Urinary bladder (tissue), 4 donors: ENCODE data around the gene SENP8. TPM values are rescaled to one million over a fixed set of nuclear protein-coding genes. Genes with fewer than 3 reads are reported as not detected.
"Not testable (repeated sequence)": the region's sequence is repeated elsewhere in the genome, so short reads cannot be mapped to it uniquely, and the experiment has no call there.

Experiments
- DNase-seq: peaks from one replicate; pipeline ENCODE4 v3.0.0-alpha.2; 2015; ENCODE audit errors: extremely low spot score
- H3K27ac ChIP-seq: one replicate; pipeline ENCODE4 v1.5.1; 2013; ENCODE audit warnings: low read depth, mild to moderate bottlenecking, moderate library complexity
- H3K36me3 ChIP-seq: one replicate; pipeline ENCODE4 v1.6.1; 2013; ENCODE audit warnings: mild to moderate bottlenecking, moderate library complexity; ENCODE audit not compliant: insufficient read depth
- H3K4me1 ChIP-seq: one replicate; pipeline ENCODE4 v1.6.1; 2013; ENCODE audit warnings: mild to moderate bottlenecking, moderate library complexity; ENCODE audit not compliant: insufficient read depth
- H3K4me3 ChIP-seq: one replicate; pipeline ENCODE4 v1.5.1; 2013; ENCODE audit warnings: low read depth, low read length
- WGBS: extraction: QIAGEN DNeasy Blood & Tissue Kit; methylation state at CpG from one replicate; pipeline ENCODE4 v1.1.7; 2013; 5-methylcytosine and 5-hydroxymethylcytosine counted together
- polyA plus RNA-seq: library from polyadenylated mRNA; stranded (reverse); fragments of 200-250 nt; gene quantifications from one replicate; pipeline ENCODE4 v1.2.3, GENCODE V29; 2013
- total RNA-seq: library from RNA; depleted of rRNA; stranded (reverse); fragments of >200 nt; gene quantifications from one replicate; pipeline ENCODE4 v1.2.3, GENCODE V29; 2014
- donor health status: healthy with polysubstance abuse.
- donor health status: healthy.

Gene SENP8
- total and polyA plus RNA-seq, 2 donors = 1.8 to 2.6 TPM

GRCh38 chr15:72169236-72169920 is 51.2 kb downstream of the SENP8 start:
- 80% methylated on average over 10 of the region's 10 CpGs for WGBS

GRCh38 chr15:72169921-72170611 is 51.9 kb downstream of the SENP8 start:
- DNase-seq = no peak
- 91% methylated on average over 16 of the region's 16 CpGs for WGBS
- no peak overlapping the region for H3K4me3 ChIP-seq
- H3K27ac ChIP-seq = no peak overlapping the region
- H3K4me1 ChIP-seq = no peaks in the 10 kb centered on the region
- no peaks in the 10 kb centered on the region for H3K36me3 ChIP-seq

More at GRCh38 chr15:72169236-72169920, 51.2 kb downstream of the SENP8 start:
- no peak overlapping the region for H3K4me3 ChIP-seq
- H3K36me3 ChIP-seq = no peaks in the 10 kb centered on the region
- H3K4me1 ChIP-seq = no peaks in the 10 kb centered on the region
- no peak for DNase-seq
- H3K27ac ChIP-seq = no peak overlapping the region

GRCh38 chr15:72170691-72171090 is 52.5 kb downstream of the SENP8 start:
- H3K36me3 ChIP-seq = no peaks in the 10 kb centered on the region
- WGBS = 93% methylated on average over 7 of the region's 7 CpGs
- no peak overlapping the region for H3K4me3 ChIP-seq
- H3K27ac ChIP-seq = no peak overlapping the region
- DNase-seq = no peak
- no peaks in the 10 kb centered on the region for H3K4me1 ChIP-seq

GRCh38 chr15:72171978-72172377 is 53.8 kb downstream of the SENP8 start:
- H3K27ac ChIP-seq, H3K4me1 ChIP-seq, DNase-seq, H3K4me3 ChIP-seq, H3K36me3 ChIP-seq: not testable (repeated sequence)
- 85% methylated on average over 10 of the region's 10 CpGs for WGBS

GRCh38 chr15:72172796-72173195 is 54.6 kb downstream of the SENP8 start:
- Histone ChIP-seq H3K36me3 (no peaks in the 10 kb centered on the region), H3K4me1 (no peaks in the 10 kb centered on the region), H3K4me3 (no peak overlapping the region), H3K27ac (no peak overlapping the region)
- DNase-seq = no peak
- 74% methylated on average over 5 of the region's 5 CpGs for WGBS

GRCh38 chr15:72173401-72173800 is 55.2 kb downstream of the SENP8 start:
- H3K4me3 ChIP-seq = no peak overlapping the region
- DNase-seq = no peak

GRCh38 chr15:72173864-72174550 is 55.8 kb downstream of the SENP8 start:
- H3K4me3 ChIP-seq = no peak overlapping the region
- no peaks in the 10 kb centered on the region for H3K36me3 ChIP-seq
- no peaks in the 10 kb centered on the region for H3K4me1 ChIP-seq
- H3K27ac ChIP-seq = no peak overlapping the region
- DNase-seq = no peak
- 86% methylated on average over 12 of the region's 12 CpGs for WGBS

More at GRCh38 chr15:72173401-72173800, 55.2 kb downstream of the SENP8 start:
- Histone ChIP-seq H3K4me1 (no peaks in the 10 kb centered on the region), H3K36me3 (no peaks in the 10 kb centered on the region), H3K27ac (no peak overlapping the region)
- WGBS = 91% methylated on average over 6 of the region's 6 CpGs

GRCh38 chr15:72174551-72175165 is 56.5 kb downstream of the SENP8 start:
- no peak overlapping the region for H3K4me3 ChIP-seq
- no peaks in the 10 kb centered on the region for H3K36me3 ChIP-seq
- no peaks in the 10 kb centered on the region for H3K4me1 ChIP-seq
- DNase-seq = no peak
- H3K27ac ChIP-seq = no peak overlapping the region
- WGBS = 66% methylated on average over 5 of the region's 5 CpGs

- Histone ChIP-seq H3K4me3 (no peak overlapping the region), H3K36me3 (no peaks in the 10 kb centered on the region), H3K4me1 (no peaks in the 10 kb centered on the region), H3K27ac (no peak overlapping the region)
- WGBS = 88% methylated on average over 15 of the region's 15 CpGs
- no peak for DNase-seq
Measured at GRCh38 chr15:72175186-72176044, 57.2 kb downstream of the SENP8 start.

- Histone ChIP-seq H3K36me3 (no peaks in the 10 kb centered on the region), H3K27ac (no peak overlapping the region), H3K4me1 (no peaks in the 10 kb centered on the region), H3K4me3 (no peak overlapping the region)
- no peak for DNase-seq
- 61% methylated on average over 6 of the region's 6 CpGs for WGBS
Measured at GRCh38 chr15:72176159-72176558, 58.0 kb downstream of the SENP8 start.

- Histone ChIP-seq H3K36me3 (no peaks in the 10 kb centered on the region), H3K27ac (no peak overlapping the region), H3K4me1 (no peaks in the 10 kb centered on the region), H3K4me3 (no peak overlapping the region)
- DNase-seq = no peak
- WGBS = 85% methylated on average over 3 of the region's 3 CpGs
Measured at GRCh38 chr15:72176743-72177142, 58.5 kb downstream of the SENP8 start.

- WGBS = 92% methylated on average over 13 of the region's 13 CpGs
- no peak overlapping the region for H3K27ac ChIP-seq
- H3K36me3 ChIP-seq = no peaks in the 10 kb centered on the region
- no peaks in the 10 kb centered on the region for H3K4me1 ChIP-seq
- no peak overlapping the region for H3K4me3 ChIP-seq
- DNase-seq = no peak
Measured at GRCh38 chr15:72178976-72179585, 60.9 kb downstream of the SENP8 start.
